Activated effector memory CD4-positive, alpha-beta T cell treated with Interleukin-2 at 50 U/mL for 16 hours (primary cell): ENCODE results near the gene TBC1D3E.
"Not testable (repeated sequence)": the region's sequence is repeated elsewhere in the genome, so short reads cannot be mapped to it uniquely, and the experiment has no call there.

Source experiments
- DNase-seq: peaks from one replicate; pipeline ENCODE4 v3.0.0-alpha.2; 2020

TBC1D3E gene

GRCh38 chr17:38127651-38128050 is at the start of gene TBC1D3E:
Gene TBC1D3E (plus strand): TSS chr17:38127951. CDS start chr17:38129496, 1,545 bp downstream.
- not testable (repeated sequence) for DNase-seq

- not testable (repeated sequence) for DNase-seq
Measured at GRCh38 chr17:38087344-38087743, 40.4 kb upstream of the TBC1D3E start.

GRCh38 chr17:38088120-38088519 is 39.6 kb upstream of the TBC1D3E start:
- not testable (repeated sequence) for DNase-seq

DNA sequence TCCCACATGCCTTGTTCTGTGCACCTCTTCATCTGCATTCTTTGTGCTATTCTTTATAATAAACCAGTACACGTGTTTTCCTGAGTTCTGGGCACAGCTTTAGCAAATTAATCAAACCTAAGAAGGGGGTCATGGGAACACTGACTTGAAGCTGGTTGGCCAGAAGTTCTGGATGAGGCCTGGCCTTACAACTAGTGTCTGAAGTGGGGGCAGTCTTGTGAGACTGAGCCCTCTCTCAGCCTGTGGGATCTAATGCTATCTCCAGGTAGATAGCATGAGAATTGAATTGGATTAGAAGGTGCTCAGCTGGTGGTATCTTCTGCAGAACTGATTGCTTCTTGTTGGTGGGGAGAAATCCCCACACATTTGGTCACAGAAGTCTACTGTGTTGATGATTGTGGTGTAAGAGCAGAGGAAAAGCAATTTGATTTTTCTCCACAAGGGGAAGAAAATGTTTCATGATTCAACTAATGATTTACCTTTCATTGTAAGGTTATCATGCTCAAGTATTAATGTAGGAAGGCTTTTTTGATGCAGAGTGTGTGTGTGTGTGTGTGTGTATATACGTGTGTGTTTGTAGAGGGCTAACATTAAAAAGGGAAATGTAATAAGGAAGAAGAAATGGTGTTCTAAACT is 33.6 kb upstream of the TBC1D3E start:
- not testable (repeated sequence) for DNase-seq

DNA sequence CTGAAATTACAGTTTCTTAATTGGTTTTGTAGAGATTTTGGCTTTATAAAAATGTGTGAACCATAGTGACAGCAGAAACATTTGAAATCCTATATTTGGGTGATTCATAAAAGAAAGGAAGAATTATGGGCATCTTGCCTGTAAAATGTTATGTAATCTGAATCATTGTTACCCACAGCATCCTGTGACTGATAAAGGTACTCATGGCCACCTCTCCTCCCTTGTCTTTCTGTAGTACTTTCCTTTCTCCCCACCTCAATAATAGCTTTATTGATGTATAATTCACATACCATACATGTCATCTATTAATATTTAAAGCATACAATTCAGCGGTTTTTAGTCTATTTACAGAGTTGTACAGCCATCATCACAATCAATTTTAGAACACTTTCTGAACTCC is 28.5 kb upstream of the TBC1D3E start:
- not testable (repeated sequence) for DNase-seq

GRCh38 chr17:38119829-38120228 is 7.9 kb upstream of the TBC1D3E start:
- DNase-seq = not testable (repeated sequence)

DNA sequence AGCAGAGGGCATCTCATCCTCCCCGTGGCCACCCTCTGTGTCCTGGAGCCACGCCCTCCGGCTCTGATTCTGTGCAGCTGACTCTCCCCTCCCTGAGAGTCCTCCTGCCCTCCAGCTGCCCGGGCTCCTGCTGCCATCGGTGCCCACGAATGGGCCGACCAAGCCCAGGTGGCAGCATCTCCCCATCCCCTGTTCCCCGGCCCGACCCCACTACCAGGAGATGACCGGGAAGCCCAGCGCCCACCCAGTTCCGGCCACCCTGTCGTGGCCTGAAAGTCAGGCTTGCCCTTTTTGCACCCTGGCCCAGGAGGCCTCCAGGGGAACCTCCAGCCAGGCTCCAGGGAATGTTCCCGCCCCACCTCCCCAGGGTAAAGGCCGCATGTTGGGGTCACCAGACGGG is 7.1 kb downstream of the TBC1D3E start:
- DNase-seq = not testable (repeated sequence)
